DND-41 (cell line): ENCODE measurements around the gene SYCN.

ENCODE experiments used
- ATAC-seq: fragments of 200-7000 bp; cut with Tn5 transposase; 3 replicates; pipeline ENCODE4 v1.9.1; 2021; ENCODE audit warnings: low read depth; ENCODE audit not compliant: insufficient read depth
- DNase-seq: peaks from one replicate; pipeline ENCODE4 v3.0.0-alpha.2; 2020
- H2AFZ ChIP-seq: 2 replicates; pipeline ENCODE4 v1.6.0; 2012; ENCODE audit warnings: low read depth, low read length
- H3K27ac ChIP-seq: 2 replicates; pipeline ENCODE4 v1.5.1; 2012; ENCODE audit warnings: low read length, inconsistent platforms
- H3K27me3 ChIP-seq: fragments of 200-600 bp; sonication (generic); 2 replicates; pipeline ENCODE4 v1.6.0; 2012; ENCODE audit warnings: low read length, mild to moderate bottlenecking, inconsistent platforms; ENCODE audit not compliant: insufficient read depth, poor library complexity
- H3K36me3 ChIP-seq: 2 replicates; pipeline ENCODE4 v1.5.1; 2012; ENCODE audit warnings: low read length, inconsistent platforms; ENCODE audit not compliant: insufficient read depth
- H3K4me1 ChIP-seq: 2 replicates; pipeline ENCODE4 v1.5.1; 2012; ENCODE audit warnings: mild to moderate bottlenecking, low read length; ENCODE audit not compliant: insufficient read depth
- H3K4me2 ChIP-seq: 2 replicates; pipeline ENCODE4 v1.6.0; 2012; ENCODE audit warnings: mild to moderate bottlenecking, moderate library complexity, low read length, inconsistent platforms; ENCODE audit not compliant: insufficient read depth
- H3K4me3 ChIP-seq, 2 experiments: fragments of 200-600 bp in 1 of 2; shearing (Covaris generic) in 1 of 2; 2 replicates each; pipeline ENCODE4 v1.5.1; 2012 to 2016; ENCODE audit warnings: inconsistent platforms in 2 of 2, low read length in 2 of 2, mild to moderate bottlenecking in 2 of 2, low read depth in 1 of 2, moderate library complexity in 1 of 2
- H3K79me2 ChIP-seq: 2 replicates; pipeline ENCODE4 v1.6.0; 2012; ENCODE audit warnings: low read length, inconsistent platforms; ENCODE audit not compliant: insufficient read depth
- H3K9ac ChIP-seq: 2 replicates; pipeline ENCODE4 v1.6.0; 2012; ENCODE audit warnings: low read depth, mild to moderate bottlenecking, inconsistent platforms, low read length, moderate library complexity
- H3K9me3 ChIP-seq: 2 replicates; pipeline ENCODE4 v1.5.1; 2012; ENCODE audit warnings: low read length, moderate library complexity, mild to moderate bottlenecking, inconsistent platforms; ENCODE audit not compliant: insufficient read depth, severe bottlenecking
- H4K20me1 ChIP-seq: 2 replicates; pipeline ENCODE4 v1.6.0; 2012; ENCODE audit warnings: low read length; ENCODE audit not compliant: insufficient read depth
- CTCF ChIP-seq: IDR thresholded peaks from 2 replicates; pipeline ENCODE4 v1.5.1; 2012; ENCODE audit warnings: borderline replicate concordance, low read length, moderate library complexity, mild to moderate bottlenecking; ENCODE audit not compliant: poor library complexity, severe bottlenecking; ENCODE audit errors: extremely low read depth
- EZH2 ChIP-seq: IDR thresholded peaks from 3 replicates; pipeline ENCODE4 v1.6.1; 2012; ENCODE audit warnings: borderline replicate concordance, low read depth, mild to moderate bottlenecking, moderate library complexity, low read length, inconsistent platforms; ENCODE audit not compliant: severe bottlenecking

The SYCN gene

GRCh38 chr19:39171479-39172465 is 32.3 kb downstream of the SYCN start:
- Histone ChIP-seq H3K9ac (no peak overlapping the region), H3K27me3 (no peaks in the 10 kb centered on the region), H3K36me3 (peaks cover 71% of the 10 kb centered on the region), H2AFZ (no peak overlapping the region), H3K4me1 (no peaks in the 10 kb centered on the region), H3K4me2 (no peak overlapping the region), H4K20me1 (peaks cover 44% of the 10 kb centered on the region), H3K27ac (no peak overlapping the region), H3K9me3 (no peaks in the 10 kb centered on the region), H3K79me2 (peaks cover 2% of the 10 kb centered on the region; the same call in 1 of the 2 replicates), H3K4me3 (no peak overlapping the region)
- TF ChIP-seq EZH2 (no peak), CTCF (no peak)
- ATAC-seq (no peak), DNase-seq (no peak)

GRCh38 chr19:39170386-39171231 is 33.5 kb downstream of the SYCN start:
- Histone ChIP-seq H4K20me1 (peaks cover 53% of the 10 kb centered on the region), H3K79me2 (peaks cover 8% of the 10 kb centered on the region), H3K4me2 (no peak overlapping the region), H3K27ac (no peak overlapping the region), H3K9me3 (no peaks in the 10 kb centered on the region), H3K27me3 (no peaks in the 10 kb centered on the region), H3K9ac (no peak overlapping the region), H3K36me3 (peaks cover 62% of the 10 kb centered on the region), H3K4me3 (no peak overlapping the region), H3K4me1 (no peaks in the 10 kb centered on the region), H2AFZ (no peak overlapping the region)
- TF ChIP-seq CTCF (no peak), EZH2 (no peak)
- DNase-seq (no peak), ATAC-seq (no peak)

- TF ChIP-seq EZH2 (no peak), CTCF (no peak)
- no peaks in the 10 kb centered on the region for H3K27me3 ChIP-seq
- no peak overlapping the region for H3K4me3 ChIP-seq
- no peak overlapping the region for H2AFZ ChIP-seq
- DNase-seq (no peak), ATAC-seq (no peak)
- no peaks in the 10 kb centered on the region for H3K4me1 ChIP-seq
- no peak overlapping the region for H3K9ac ChIP-seq
- H4K20me1 ChIP-seq, result peaks cover 57% of the 10 kb centered on the region
- no peaks in the 10 kb centered on the region for H3K9me3 ChIP-seq
- peaks cover 51% of the 10 kb centered on the region for H3K36me3 ChIP-seq
- H3K79me2 ChIP-seq, result peaks cover 17% of the 10 kb centered on the region
- no peak overlapping the region for H3K4me2 ChIP-seq
- no peak overlapping the region for H3K27ac ChIP-seq
These were observed 34.8 kb downstream of the SYCN start for GRCh38 chr19:39169143-39169810.
